ENCODE data around the gene DNAJC1.

Gene DNAJC1

GRCh38 chr10:21981118-21981517 is 22.4 kb downstream of the DNAJC1 start:
- no peak overlapping the region for H3K27ac Mint-ChIP-seq
- H3K9me3 Mint-ChIP-seq = no peaks in the 10 kb centered on the region
- peaks cover 40% of the 10 kb centered on the region for H3K4me1 Mint-ChIP-seq
- ATAC-seq (no peak), DNase-seq (ENCODE audit: low spot score in 2 of 2) (no peak)
- H3K4me3 Mint-ChIP-seq = no peak overlapping the region
- no peaks in the 10 kb centered on the region for H3K36me3 Mint-ChIP-seq

- no peak overlapping the region for H3K4me3 Mint-ChIP-seq
- no peaks in the 10 kb centered on the region for H3K36me3 Mint-ChIP-seq
- no peaks in the 10 kb centered on the region for H3K9me3 Mint-ChIP-seq
- DNase-seq (ENCODE audit: low spot score in 2 of 2) (no peak), ATAC-seq (no peak)
- H3K27ac Mint-ChIP-seq = no peak overlapping the region
- H3K4me1 Mint-ChIP-seq = peaks cover 40% of the 10 kb centered on the region
Measured at GRCh38 chr10:21980691-21981090, 22.8 kb downstream of the DNAJC1 start.

- no peak for ATAC-seq
- Mint-ChIP-seq H3K27ac (no peak overlapping the region), H3K4me3 (no peak overlapping the region), H3K9me3 (no peaks in the 10 kb centered on the region), H3K36me3 (no peaks in the 10 kb centered on the region), H3K4me1 (peaks cover 30% of the 10 kb centered on the region)
- DNase-seq (ENCODE audit: low spot score in 2 of 2) = no peak
Measured at GRCh38 chr10:21978191-21978862, 25.2 kb downstream of the DNAJC1 start.

- no peaks in the 10 kb centered on the region for H3K9me3 Mint-ChIP-seq
- ATAC-seq = no peak
- no peaks in the 10 kb centered on the region for H3K36me3 Mint-ChIP-seq
- H3K4me1 Mint-ChIP-seq = peaks cover 21% of the 10 kb centered on the region
- H3K4me3 Mint-ChIP-seq = no peak overlapping the region
- no peak for DNase-seq (ENCODE audit: low spot score in 2 of 2)
- H3K27ac Mint-ChIP-seq = no peak overlapping the region
Measured at GRCh38 chr10:21976739-21977138, 26.8 kb downstream of the DNAJC1 start.

- no peak overlapping the region for H3K4me3 Mint-ChIP-seq
- H3K4me1 Mint-ChIP-seq = peaks cover 19% of the 10 kb centered on the region
- no peak for DNase-seq (ENCODE audit: low spot score in 2 of 2)
- H3K36me3 Mint-ChIP-seq = no peaks in the 10 kb centered on the region
- no peaks in the 10 kb centered on the region for H3K9me3 Mint-ChIP-seq
- H3K27ac Mint-ChIP-seq = no peak overlapping the region
- no peak for ATAC-seq
Measured at GRCh38 chr10:21976280-21976679, 27.2 kb downstream of the DNAJC1 start.

- no peak for ATAC-seq
- Mint-ChIP-seq H3K27ac (no peak overlapping the region), H3K9me3 (no peaks in the 10 kb centered on the region), H3K4me1 (peaks cover 15% of the 10 kb centered on the region), H3K36me3 (no peaks in the 10 kb centered on the region), H3K4me3 (no peak overlapping the region)
- no peak for DNase-seq (ENCODE audit: low spot score in 2 of 2)
Measured at GRCh38 chr10:21975378-21975990, 28.0 kb downstream of the DNAJC1 start.

GRCh38 chr10:21972584-21972983 is 30.9 kb downstream of the DNAJC1 start:
- H3K9me3 Mint-ChIP-seq = no peaks in the 10 kb centered on the region
- no peak overlapping the region for H3K4me3 Mint-ChIP-seq
- peak; percentile 51 for ATAC-seq
- no peaks in the 10 kb centered on the region for H3K36me3 Mint-ChIP-seq
- H3K4me1 Mint-ChIP-seq = peaks cover 7% of the 10 kb centered on the region
- H3K27ac Mint-ChIP-seq = no peak overlapping the region
- no peak for DNase-seq (ENCODE audit: low spot score in 2 of 2)

GRCh38 chr10:21969326-21970287 is 33.9 kb downstream of the DNAJC1 start:
- Mint-ChIP-seq H3K4me1 (no peaks in the 10 kb centered on the region), H3K9me3 (peaks cover 8% of the 10 kb centered on the region), H3K27ac (no peak overlapping the region), H3K4me3 (no peak overlapping the region), H3K36me3 (no peaks in the 10 kb centered on the region)
- peak; percentile 69 for ATAC-seq
- no peak for DNase-seq (ENCODE audit: low spot score in 2 of 2)

GRCh38 chr10:21964983-21965665 is 38.4 kb downstream of the DNAJC1 start:
- Mint-ChIP-seq H3K36me3 (no peaks in the 10 kb centered on the region), H3K27ac (no peak overlapping the region), H3K4me1 (peaks cover 13% of the 10 kb centered on the region), H3K4me3 (no peak overlapping the region), H3K9me3 (peaks cover 8% of the 10 kb centered on the region)
- no peak for DNase-seq (ENCODE audit: low spot score in 2 of 2)
- no peak for ATAC-seq

GRCh38 chr10:21962358-21962757 is 41.2 kb downstream of the DNAJC1 start:
- ATAC-seq (no peak), DNase-seq (ENCODE audit: low spot score in 2 of 2) (no peak)
- peaks cover 8% of the 10 kb centered on the region for H3K9me3 Mint-ChIP-seq
- no peak overlapping the region for H3K4me3 Mint-ChIP-seq
- H3K36me3 Mint-ChIP-seq = no peaks in the 10 kb centered on the region
- H3K4me1 Mint-ChIP-seq = peaks cover 19% of the 10 kb centered on the region
- peak overlapping the region; percentile 4 for H3K27ac Mint-ChIP-seq

GRCh38 chr10:21961847-21962246 is 41.7 kb downstream of the DNAJC1 start:
- H3K27ac Mint-ChIP-seq = peak overlapping the region; percentile 4
- H3K36me3 Mint-ChIP-seq = no peaks in the 10 kb centered on the region
- no peak overlapping the region for H3K4me3 Mint-ChIP-seq

GRCh38 chr10:21959998-21960397 is 43.5 kb downstream of the DNAJC1 start:
- peaks cover 19% of the 10 kb centered on the region for H3K4me1 Mint-ChIP-seq

More at GRCh38 chr10:21961847-21962246, 41.7 kb downstream of the DNAJC1 start:
- DNase-seq (ENCODE audit: low spot score in 2 of 2) = no peak
- ATAC-seq = peak; percentile 53
- peaks cover 19% of the 10 kb centered on the region for H3K4me1 Mint-ChIP-seq
- H3K9me3 Mint-ChIP-seq = peaks cover 8% of the 10 kb centered on the region

GRCh38 chr10:21954690-21955089 is 48.8 kb downstream of the DNAJC1 start:
- no peaks in the 10 kb centered on the region for H3K9me3 Mint-ChIP-seq
- no peaks in the 10 kb centered on the region for H3K36me3 Mint-ChIP-seq
- no peak overlapping the region for H3K27ac Mint-ChIP-seq
- H3K4me1 Mint-ChIP-seq = peaks cover 1% of the 10 kb centered on the region
- H3K4me3 Mint-ChIP-seq = no peak overlapping the region
- ATAC-seq = no peak
- no peak for DNase-seq (ENCODE audit: low spot score in 2 of 2)

More at GRCh38 chr10:21959998-21960397, 43.5 kb downstream of the DNAJC1 start:
- DNase-seq (ENCODE audit: low spot score in 2 of 2) (no peak), ATAC-seq (no peak)
- H3K36me3 Mint-ChIP-seq = no peaks in the 10 kb centered on the region
- no peak overlapping the region for H3K4me3 Mint-ChIP-seq
- no peak overlapping the region for H3K27ac Mint-ChIP-seq
- H3K9me3 Mint-ChIP-seq = peaks cover 3% of the 10 kb centered on the region

GRCh38 chr10:21954132-21954531 is 49.4 kb downstream of the DNAJC1 start:
- Mint-ChIP-seq H3K27ac (no peak overlapping the region), H3K4me3 (no peak overlapping the region)

GRCh38 chr10:21953585-21954057 is 49.9 kb downstream of the DNAJC1 start:
- no peak overlapping the region for H3K4me3 Mint-ChIP-seq
- no peak for DNase-seq (ENCODE audit: low spot score in 2 of 2)
- H3K36me3 Mint-ChIP-seq = no peaks in the 10 kb centered on the region
- no peak overlapping the region for H3K27ac Mint-ChIP-seq
- H3K4me1 Mint-ChIP-seq = no peaks in the 10 kb centered on the region
- ATAC-seq = peak; percentile 79
- no peaks in the 10 kb centered on the region for H3K9me3 Mint-ChIP-seq

More at GRCh38 chr10:21954132-21954531, 49.4 kb downstream of the DNAJC1 start:
- DNase-seq (ENCODE audit: low spot score in 2 of 2) = no peak
- Mint-ChIP-seq H3K36me3 (no peaks in the 10 kb centered on the region), H3K9me3 (no peaks in the 10 kb centered on the region), H3K4me1 (no peaks in the 10 kb centered on the region)
- no peak for ATAC-seq
